Kidney epithelial cell (primary cell): ENCODE results near the gene POU2F3. TPM values are rescaled to one million over a fixed set of nuclear protein-coding genes. Genes with fewer than 3 reads are reported as not detected.

Experiments
- DNase-seq: peaks from one replicate; pipeline ENCODE4 v3.0.0-alpha.2; 2010; ENCODE audit warnings: low read depth
- H3K27me3 ChIP-seq: 2 replicates; pipeline ENCODE4 v1.6.0; 2011; ENCODE audit warnings: low read length; ENCODE audit not compliant: control insufficient read depth, insufficient read depth
- H3K36me3 ChIP-seq: 2 replicates; pipeline ENCODE4 v1.5.1; 2011; ENCODE audit warnings: low read length; ENCODE audit not compliant: control insufficient read depth, insufficient read depth
- H3K4me3 ChIP-seq: 2 replicates; pipeline ENCODE4 v1.5.1; 2011; ENCODE audit warnings: low read depth, mild to moderate bottlenecking, control low read depth, low read length
- total RNA-seq: library from RNA; depleted of rRNA; stranded (reverse); fragments of >200 nt; gene quantifications from 2 replicates; pipeline ENCODE4 v1.2.3, GENCODE V29; 2015
- TF ChIP-seq, protein P1 (sequence below): IDR thresholded peaks from 2 replicates; pipeline ENCODE4 v1.5.1; 2011; ENCODE audit warnings: mild to moderate bottlenecking, moderate library complexity, low read length, control low read depth, inconsistent platforms; ENCODE audit not compliant: insufficient read depth, poor library complexity, severe bottlenecking

The POU2F3 gene
- total RNA-seq, 1 donor from 2014 or later = 1.1 TPM

DNA sequence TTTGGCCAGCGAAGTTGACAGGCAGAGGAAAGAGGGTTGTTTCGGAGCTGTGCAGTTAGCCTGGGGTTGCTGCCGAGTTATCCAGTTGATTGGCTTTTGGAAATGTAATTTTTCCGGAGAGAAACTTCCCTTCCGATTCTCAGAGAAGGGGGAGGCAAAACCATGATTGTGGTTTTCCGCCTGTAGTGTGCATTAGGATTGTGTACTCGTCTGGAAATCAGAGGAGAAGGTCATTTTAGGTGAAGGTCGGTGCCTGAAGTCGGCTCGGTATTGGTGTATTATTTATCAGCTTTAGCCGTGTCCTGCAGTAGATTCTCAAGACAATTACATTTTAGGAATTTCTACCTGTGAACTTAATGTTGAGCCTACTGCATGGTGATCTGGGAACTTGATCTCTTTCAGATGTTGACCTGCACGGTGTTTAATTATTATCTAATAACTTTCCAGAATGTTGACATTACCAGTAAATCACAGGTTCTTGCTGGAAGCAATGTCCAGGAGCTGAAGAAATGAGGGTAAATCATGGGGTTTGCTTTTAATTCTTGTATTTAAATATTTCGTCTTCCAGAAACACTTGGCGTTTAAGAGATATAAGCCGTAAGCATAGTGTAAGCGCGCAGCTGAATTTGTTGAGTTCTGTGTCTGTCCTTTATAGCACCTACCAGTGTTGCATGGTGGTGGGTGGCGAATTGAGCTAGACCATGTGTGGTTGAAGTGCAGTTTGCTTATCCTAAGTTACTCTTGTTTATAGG lies 97.6 kb downstream of the POU2F3 start:
- TF ChIP-seq, protein P1, sequence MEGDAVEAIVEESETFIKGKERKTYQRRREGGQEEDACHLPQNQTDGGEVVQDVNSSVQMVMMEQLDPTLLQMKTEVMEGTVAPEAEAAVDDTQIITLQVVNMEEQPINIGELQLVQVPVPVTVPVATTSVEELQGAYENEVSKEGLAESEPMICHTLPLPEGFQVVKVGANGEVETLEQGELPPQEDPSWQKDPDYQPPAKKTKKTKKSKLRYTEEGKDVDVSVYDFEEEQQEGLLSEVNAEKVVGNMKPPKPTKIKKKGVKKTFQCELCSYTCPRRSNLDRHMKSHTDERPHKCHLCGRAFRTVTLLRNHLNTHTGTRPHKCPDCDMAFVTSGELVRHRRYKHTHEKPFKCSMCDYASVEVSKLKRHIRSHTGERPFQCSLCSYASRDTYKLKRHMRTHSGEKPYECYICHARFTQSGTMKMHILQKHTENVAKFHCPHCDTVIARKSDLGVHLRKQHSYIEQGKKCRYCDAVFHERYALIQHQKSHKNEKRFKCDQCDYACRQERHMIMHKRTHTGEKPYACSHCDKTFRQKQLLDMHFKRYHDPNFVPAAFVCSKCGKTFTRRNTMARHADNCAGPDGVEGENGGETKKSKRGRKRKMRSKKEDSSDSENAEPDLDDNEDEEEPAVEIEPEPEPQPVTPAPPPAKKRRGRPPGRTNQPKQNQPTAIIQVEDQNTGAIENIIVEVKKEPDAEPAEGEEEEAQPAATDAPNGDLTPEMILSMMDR = no peak

DNA sequence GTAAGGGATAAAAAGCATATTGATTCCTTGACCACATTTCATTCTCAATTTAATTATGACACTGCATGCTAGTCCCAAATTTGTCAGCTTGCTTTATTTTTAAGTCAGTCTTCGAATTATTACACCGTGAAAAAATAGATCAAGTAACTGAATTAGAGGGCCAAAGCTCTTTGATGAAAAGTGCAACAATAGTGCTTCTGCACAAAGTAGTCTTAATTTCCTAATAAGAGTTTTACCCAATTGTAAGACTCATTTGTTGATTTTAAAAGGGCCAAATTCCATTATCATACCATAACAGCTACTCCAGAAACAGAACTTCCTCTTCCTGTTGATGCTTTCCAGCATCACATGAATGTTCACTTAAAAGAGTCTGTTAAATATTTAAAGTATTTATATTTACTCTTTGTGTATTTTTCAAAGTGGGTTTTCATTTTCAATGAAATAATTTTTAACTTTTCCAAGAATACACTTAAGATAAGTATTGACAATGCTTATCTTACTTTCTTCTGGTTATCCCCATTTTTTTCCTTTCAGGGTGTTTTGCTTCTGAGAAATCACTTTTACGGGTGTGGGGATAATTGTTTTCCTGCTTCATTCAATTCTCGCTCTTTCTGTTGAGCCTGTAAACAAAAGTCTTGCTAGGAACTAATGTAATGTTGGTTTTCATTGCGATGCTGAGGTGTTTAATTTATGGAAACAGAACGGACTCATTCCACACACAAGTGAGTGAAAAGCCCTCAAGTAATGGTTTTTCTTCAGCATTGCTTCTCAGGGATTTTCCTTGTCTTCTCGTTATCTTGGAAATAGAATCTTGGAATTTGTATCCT lies 98.4 kb downstream of the POU2F3 start:
- TF ChIP-seq, protein P1 = no peak
- no peak for DNase-seq
- Histone ChIP-seq H3K4me3 (peak overlapping the region; percentile 71), H3K27me3 (no peaks in the 10 kb centered on the region), H3K36me3 (no peaks in the 10 kb centered on the region)

More for the DNA sequence above, 97.6 kb downstream of the POU2F3 start:
- no peak for DNase-seq
- H3K27me3 ChIP-seq = no peaks in the 10 kb centered on the region
- no peaks in the 10 kb centered on the region for H3K36me3 ChIP-seq
- H3K4me3 ChIP-seq = peak overlapping the region; percentile 71

DNA sequence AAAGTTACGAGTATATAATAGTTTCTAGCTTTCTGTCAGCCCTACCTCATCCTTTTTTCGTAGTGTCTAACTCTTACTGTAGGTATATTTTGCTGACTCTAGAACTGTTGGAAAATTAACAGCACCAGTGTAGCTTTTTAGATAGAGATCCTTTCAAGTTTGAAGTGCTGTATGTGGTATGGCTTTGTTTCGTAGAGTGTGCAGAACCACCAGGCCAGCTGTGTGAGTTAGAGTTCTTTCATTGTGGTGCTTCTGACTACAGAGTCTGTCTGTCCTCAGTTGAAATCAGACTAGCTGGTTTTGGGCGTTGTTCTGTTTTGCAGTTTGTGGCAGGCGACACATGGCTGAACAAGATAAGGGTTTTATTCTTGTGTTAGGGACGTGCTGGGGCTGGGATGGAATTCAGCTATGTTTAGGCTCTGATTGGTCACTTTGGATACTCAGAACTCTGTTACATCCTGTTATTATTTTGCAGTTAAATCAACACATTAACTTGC lies 99.5 kb downstream of the POU2F3 start:
- TF ChIP-seq, protein P1 = no peak
- Histone ChIP-seq H3K4me3 (peak overlapping the region; percentile 18), H3K27me3 (no peaks in the 10 kb centered on the region), H3K36me3 (no peaks in the 10 kb centered on the region)
- no peak for DNase-seq

DNA sequence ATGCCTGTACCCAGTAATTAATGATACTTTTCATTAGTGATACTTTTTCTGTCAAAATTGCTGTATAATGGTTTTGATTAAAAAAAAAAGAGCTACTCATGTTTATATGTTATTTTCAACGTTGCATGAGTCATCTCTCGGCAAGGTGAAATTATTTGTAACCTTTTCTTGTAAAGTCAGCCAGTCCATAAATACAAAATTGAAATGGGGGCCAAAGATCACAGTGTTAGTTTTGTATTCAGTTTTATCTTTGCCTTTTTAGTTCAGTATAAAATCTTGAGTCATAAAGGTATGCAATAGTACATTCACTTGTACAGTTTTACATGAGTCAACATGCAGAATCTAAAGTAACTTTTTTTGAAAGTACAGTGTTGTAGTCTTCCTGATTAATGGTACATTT lies 100.6 kb downstream of the POU2F3 start:
- no peaks in the 10 kb centered on the region for H3K36me3 ChIP-seq
- H3K4me3 ChIP-seq = no peak overlapping the region
- DNase-seq = no peak
- H3K27me3 ChIP-seq = no peaks in the 10 kb centered on the region
- TF ChIP-seq, protein P1 = no peak

DNA sequence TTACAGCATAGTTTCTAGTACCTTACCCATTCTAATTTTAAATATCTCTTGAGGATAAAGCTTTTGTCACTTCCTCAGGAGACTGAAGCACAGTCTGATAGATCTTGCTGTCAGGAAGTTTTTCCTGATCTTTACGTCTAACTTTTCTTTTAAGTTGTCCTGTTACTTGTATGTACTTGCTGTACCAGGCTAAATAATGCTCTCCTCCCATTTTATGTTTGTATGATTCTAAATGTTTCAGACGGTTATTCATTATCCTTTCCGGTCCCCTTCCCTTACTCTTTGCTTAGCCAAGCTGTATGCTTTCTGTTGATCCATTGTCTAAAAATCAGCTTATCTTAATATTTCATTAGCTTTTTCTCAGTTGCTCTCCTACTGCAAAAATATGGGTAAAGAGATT lies 102.3 kb downstream of the POU2F3 start:
- Histone ChIP-seq H3K36me3 (no peaks in the 10 kb centered on the region), H3K27me3 (no peaks in the 10 kb centered on the region), H3K4me3 (no peak overlapping the region)
- no peak for DNase-seq
- TF ChIP-seq, protein P1 = no peak
